ENCODE measurements around the gene ZNF326.
"Not testable (repeated sequence)": the region's sequence is repeated elsewhere in the genome, so short reads cannot be mapped to it uniquely, and the experiment has no call there.

ZNF326 gene

DNA sequence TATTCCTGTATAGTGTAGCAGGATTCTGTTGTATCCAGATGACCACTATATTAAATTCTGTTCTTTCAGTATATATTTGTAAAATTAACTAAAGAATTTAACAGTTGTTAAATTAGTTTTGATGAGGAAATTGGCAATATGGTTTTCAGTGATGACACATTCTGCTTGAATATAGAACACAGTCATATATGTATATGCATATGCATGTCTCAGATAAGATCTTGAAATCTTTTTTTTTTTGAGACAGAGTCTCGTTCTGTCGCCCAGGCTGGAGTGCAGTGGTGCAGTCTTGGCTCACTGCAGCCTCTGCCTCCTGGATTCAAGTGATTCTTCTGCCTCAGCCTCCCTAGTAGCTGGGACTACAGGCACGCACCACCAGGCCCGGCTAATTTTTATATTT lies 2.2 kb downstream of the ZNF326 start:
- DNase-seq, result not testable (repeated sequence)

DNA sequence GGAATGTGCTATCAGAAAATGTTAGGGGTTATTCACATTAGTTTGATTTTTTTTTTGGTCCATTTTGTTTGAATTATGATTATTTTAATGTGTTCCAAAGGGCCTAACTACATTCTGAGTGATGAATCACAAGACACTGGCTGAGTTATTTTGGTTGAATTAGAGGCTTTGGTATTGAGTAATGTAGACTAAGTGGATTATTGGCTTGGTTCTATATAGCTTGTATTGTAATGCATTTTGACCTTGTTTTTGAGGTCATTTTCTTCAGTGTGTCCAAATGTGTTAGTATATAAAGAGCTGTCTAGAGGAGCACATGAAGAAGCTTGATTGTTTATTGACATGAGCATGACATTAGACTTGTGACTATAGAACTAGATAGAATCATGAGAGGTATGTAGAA lies 3.4 kb downstream of the ZNF326 start:
- no peak for DNase-seq

DNA sequence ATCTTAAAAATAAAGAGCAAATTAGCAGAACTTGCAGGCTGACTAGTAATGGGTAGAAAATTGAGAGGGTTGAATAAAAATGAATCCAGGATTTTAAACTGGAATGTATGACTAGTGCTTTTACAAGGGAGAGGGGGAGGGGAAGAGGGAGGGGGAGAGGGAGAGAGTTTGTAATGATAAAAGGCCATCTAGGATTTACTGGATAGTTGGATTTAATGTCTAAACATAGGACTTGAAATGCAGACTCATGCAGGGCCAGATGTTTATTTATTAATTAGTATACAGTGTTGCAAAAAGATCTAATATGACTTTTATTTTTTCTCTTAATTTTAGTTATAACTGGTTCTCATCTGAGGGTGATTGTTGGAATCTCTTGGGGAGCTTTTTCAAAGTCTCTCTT lies 4.3 kb downstream of the ZNF326 start:
- DNase-seq, result no peak

GRCh38 chr1:89999628-90000027 lies 4.7 kb downstream of the ZNF326 start:
- DNase-seq, result no peak

DNA sequence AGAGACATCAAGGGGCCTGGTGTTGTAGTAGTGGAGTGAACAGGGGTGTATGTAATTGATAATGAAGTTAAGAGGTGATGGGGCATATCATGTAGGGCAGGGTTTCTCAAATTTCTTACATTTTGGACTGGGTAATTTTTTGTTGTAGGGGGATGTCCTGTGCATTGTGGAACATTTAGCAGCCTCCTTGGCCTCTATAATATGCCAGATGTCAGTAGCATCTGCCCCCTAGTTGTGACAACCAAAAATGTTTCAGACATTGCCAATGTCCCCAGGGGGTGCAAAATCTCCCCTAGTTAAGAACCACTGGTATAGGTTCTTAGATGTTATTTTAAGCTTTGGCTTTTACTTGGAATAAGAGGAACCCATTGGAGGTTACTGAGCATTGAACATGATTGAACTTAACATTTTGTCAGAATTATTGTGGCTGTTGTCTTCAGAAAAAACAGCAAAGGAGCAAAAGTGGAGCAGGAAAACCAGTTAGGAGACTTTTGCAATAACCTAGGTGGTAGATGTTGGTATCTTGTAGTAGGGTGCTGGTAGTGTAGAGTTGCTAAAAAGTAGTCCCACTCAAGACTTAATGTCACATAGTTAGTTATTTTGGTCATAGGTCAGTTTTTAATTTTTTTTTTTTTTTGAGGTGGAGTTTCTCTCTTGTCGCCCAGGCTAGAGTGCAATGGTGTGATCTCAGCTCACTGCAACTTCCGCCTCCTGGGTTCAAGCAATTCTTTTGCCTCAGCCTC lies 6.2 kb downstream of the ZNF326 start:
- no peak for DNase-seq

GRCh38 chr1:90007979-90008404 lies 13.1 kb downstream of the ZNF326 start:
- no peak for DNase-seq

- no peak for DNase-seq
These were observed 17.4 kb downstream of the ZNF326 start for GRCh38 chr1:90012300-90012699.

DNA sequence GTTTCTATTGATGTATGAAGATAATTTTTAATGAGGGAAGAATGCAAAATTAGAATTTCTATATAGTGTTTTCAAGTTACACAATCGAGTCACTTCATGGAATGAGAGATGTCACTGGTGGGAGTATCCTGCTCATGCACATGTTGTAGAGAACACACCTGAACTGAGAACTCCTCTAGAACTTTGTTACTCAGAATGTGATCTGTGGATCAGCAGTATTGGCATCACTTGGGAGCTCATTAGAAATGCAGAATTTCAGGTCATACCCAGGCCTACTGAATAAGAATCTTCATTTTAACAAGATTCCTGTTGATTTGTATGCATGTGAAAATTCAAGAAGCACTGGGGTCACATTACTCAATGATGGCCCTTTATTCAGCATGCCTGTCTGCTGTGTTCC lies 28.8 kb downstream of the ZNF326 start:
- DNase-seq, result no peak

DNA sequence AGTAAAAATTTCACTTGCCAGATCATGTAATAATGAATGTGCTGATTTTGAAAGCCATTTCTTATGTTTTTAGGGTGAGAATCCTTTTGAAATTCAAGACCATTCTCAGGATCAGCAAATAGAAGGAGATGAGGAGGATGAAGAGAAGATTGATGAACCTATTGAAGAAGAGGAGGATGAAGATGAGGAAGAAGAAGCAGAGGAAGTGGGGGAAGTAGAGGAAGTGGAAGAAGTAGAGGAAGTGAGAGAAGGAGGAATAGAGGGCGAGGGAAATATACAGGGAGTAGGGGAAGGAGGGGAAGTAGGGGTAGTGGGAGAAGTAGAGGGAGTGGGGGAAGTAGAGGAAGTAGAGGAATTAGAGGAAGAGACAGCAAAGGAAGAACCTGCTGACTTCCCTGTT lies 32.4 kb downstream of the ZNF326 start:
- DNase-seq, result no peak

DNA sequence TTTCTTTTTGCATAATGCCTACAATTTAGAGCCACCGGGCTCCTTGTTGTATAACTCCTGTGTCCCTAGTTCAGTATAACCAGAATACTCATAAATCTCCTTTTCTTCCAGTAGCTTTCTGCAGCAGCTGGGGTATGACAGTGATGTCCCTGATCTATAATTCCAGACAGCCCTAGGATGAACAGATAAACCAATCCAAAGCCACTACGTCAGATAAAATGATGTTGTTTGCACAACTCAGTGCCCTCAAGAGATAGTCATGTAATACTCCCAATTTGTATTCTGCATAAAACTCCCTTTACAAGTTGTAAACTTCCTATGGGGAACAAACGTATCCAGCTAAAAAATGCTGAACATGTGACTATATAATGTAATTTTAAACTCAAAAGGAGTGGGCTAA lies 44.7 kb downstream of the ZNF326 start:
- no peak for DNase-seq

DNA sequence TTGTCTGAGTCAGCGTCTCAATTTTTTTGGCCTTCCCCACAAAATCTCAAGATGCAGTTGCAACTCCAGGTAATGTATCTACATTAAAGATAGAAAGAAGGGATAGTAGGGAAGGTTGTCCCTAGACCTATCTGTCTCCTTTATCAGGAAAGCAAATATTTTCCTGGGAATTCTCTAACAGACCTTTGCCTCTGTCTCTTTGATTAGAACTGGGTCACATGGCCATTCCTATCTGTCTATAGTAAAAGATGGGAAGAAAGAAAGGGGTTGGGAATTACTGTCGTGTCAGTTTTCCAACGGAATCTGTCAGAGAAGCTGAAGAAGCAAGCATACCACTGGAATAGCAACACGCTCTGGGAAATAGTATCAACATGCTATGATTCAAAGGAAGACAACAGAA lies 48.7 kb downstream of the ZNF326 start:
- DNase-seq, result no peak

DNA sequence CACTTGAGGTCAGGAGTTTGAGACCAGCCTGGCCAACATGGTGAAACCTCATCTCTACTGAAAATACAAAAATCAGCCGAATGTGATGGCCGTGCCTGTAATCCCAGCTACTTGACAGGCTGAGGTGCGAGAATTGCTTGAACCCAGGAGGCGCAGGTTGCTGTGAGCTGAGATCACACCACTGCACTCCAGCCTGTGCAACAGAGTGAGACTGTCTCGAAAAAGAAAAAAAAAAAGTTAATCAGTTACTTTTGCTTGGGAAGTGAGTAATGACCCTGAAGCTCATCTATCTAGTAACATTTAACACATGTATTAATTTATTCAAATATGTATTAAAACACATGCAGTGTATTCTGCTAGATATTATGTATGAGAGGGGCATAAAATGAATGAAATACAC lies 49.4 kb downstream of the ZNF326 start:
- DNase-seq, result no peak

- no peak for DNase-seq
These were observed 51.1 kb downstream of the ZNF326 start for GRCh38 chr1:90045853-90046563.

GRCh38 chr1:90046635-90047034 lies 51.7 kb downstream of the ZNF326 start:
- DNase-seq, result no peak

DNA sequence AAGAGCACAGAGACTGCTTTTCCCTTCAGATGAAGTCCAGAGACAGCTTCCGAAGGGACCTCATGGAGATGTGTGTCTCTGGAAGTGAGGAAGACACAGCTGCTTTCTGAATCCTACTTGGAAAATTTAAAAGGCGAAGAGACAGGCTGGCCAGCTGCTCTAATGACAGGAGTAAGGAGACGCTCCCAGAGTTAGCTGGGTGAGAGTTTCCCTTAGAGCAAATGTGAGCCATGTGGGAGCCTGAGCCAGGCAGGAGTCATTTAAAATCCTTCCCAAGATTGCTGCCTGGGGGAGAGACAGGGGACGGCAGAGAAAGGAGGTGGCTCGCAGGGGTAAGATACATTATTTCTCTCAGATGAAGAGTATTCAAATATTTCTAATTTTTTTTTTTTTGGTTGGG lies 53.1 kb downstream of the ZNF326 start:
- DNase-seq, result no peak

DNA sequence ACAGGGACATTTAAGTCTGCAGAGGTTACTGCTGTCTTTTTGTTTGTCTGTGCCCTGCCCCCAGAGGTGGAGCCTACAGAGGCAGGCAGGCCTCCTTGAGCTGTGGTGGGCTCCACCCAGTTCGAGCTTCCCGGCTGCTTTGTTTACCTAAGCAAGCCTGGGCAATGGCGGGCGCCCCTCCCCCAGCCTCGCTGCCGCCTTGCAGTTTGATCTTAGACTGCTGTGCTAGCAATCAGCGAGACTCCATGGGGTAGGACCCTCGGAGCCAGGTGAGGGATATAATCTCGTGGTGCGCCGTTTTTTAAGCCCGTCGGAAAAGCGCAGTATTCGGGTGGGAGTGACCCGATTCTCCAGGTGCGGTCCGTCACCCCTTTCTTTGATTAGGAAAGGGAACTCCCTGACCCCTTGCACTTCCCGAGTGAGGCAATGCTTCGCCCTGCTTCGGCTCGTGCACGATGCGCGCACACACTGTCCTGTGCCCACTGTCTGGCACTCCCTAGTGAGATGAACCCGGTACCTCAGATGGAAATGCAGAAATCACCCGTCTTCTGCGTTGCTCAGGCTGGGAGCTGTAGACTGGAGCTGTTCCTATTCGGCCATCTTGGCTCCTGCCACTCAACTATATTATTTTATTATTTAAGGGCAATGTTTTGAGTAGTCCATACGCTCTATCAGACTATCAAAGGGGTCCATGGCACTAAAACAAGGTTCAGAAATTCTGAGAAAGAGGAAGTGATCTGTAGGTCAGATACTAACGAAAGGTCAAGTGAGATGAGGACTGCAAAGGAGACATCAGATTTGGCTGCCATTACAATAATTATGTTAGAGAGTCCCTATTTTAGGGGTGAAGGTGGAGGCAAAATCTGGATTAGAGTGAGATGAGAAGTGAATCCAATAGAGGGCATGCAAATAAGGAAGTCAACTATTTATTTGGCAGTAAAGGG lies 68.1 kb downstream of the ZNF326 start:
- not testable (repeated sequence) for DNase-seq

DNA sequence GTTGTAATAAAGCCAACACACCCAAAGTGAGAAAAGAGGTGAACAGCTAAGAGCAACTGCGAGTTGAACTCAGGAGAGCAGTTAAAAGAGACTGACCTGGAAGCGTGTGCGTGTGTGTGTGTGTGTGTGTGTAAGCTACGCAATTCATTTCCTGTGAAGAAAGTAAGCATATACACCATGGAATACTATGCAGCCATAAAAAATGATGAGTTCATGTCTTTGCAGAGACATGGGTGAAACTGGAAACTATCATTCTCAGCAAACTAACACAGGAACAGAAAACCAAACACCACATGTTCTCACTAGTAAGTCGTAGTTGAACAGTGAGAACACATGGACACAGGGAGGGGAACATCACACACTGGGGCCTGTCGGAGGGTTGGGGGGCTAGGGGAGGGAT lies 69.2 kb downstream of the ZNF326 start:
- DNase-seq, result not testable (repeated sequence)

GRCh38 chr1:90067194-90067931 lies 72.5 kb downstream of the ZNF326 start:
- DNase-seq, result no peak

DNA sequence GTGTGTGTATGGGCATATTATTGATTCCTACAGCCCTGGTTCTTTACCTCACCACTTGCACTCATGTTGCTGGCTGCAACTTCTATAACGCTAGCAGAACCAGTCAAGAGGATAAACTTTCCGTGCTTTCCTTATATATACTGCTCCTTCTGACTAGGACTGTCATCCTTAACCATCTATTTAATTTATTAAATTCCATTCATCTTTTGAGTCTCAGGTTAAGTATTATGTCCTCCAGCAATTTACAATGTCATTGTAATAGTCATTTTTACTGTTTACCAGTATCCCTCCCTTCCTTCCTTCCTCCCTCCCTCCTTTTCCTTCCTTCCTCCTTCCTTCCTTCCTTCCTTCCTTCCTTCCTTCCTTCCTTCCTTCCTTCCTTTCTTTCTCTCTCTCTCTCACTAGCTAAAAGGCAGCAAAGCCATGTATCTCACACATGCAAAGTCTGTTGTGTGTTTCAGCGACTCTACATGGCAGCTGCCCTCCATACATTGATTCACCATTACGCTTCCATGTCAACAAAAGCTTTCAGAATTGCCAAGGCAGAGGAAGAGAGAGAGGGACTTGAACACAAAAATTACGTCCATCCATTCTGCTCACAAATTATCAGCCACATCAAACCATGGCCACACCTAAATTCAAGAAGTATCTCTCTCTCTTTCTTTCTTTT lies 73.8 kb downstream of the ZNF326 start:
- DNase-seq, result no peak

GRCh38 chr1:90074137-90074536 lies 79.2 kb downstream of the ZNF326 start:
- DNase-seq, result no peak

- DNase-seq, result no peak
These were observed 79.7 kb downstream of the ZNF326 start for GRCh38 chr1:90074566-90074965.

GRCh38 chr1:90074970-90075391 lies 80.1 kb downstream of the ZNF326 start:
- no peak for DNase-seq
